Mucosa of descending colon (tissue), 3 donors: ENCODE measurements around the gene CCL1. TPM values are rescaled to one million over a fixed set of nuclear protein-coding genes. Genes with fewer than 3 reads are reported as not detected.

Source experiments
- ATAC-seq: fragments of 200-7000 bp; cut with Tn5 transposase; one replicate; pipeline ENCODE4 v1.9.1; 2020; ENCODE audit warnings: mild to moderate bottlenecking, moderate library complexity
- DNase-seq, 3 donors: peaks; one replicate each; pipeline ENCODE4 v3.0.0-alpha.2; 2020
- H3K36me3 ChIP-seq: fragments of 200-600 bp; one replicate; pipeline ENCODE4 v1.8.0; 2021; ENCODE audit warnings: low read depth, mild to moderate bottlenecking
- H3K4me1 ChIP-seq: fragments of 200-600 bp; one replicate; pipeline ENCODE4 v1.8.0; 2021; ENCODE audit warnings: low read depth, mild to moderate bottlenecking
- H3K4me3 ChIP-seq: fragments of 200-600 bp; one replicate; pipeline ENCODE4 v1.8.0; 2021; ENCODE audit warnings: mild to moderate bottlenecking
- H3K9me3 ChIP-seq: fragments of 200-600 bp; one replicate; pipeline ENCODE4 v1.8.0; 2021; ENCODE audit warnings: mild to moderate bottlenecking
- CTCF ChIP-seq: fragments of 200-600 bp; IDR thresholded peaks from one replicate; pipeline ENCODE4 v1.8.0; 2022; ENCODE audit warnings: antibody characterized with exemption, mild to moderate bottlenecking
- intact Hi-C, 2 donors: fragments of 100-400 bp; cut with DNase I in 1 of 2; cut with micrococcal nuclease in 1 of 2; formaldehyde crosslinking; loops; one replicate each; pipeline versions ENCODE4 v1.11.0 to v1.11.1; 2022; cut with DNase I, micrococcal nuclease
- total RNA-seq, 3 donors: library from RNA; stranded (reverse); fragmentation: NEBNext Ultra II Directional in 2 of 3; extraction: Animal tissue kit (Norgen Biotek cat#: 25700) in 2 of 3; gene quantifications; one replicate each; pipeline versions ENCODE4 v1.2.1 to v1.2.4, GENCODE V29; 2021 to 2023
- donor health status: DM: no; HTN: no; CAD: no; lungs with moderate emphysema.
- donor health status: DM: no; HTN: no; CAD: no.
- donor health status: DM: no; HTN: yes; CAD: no.

Gene CCL1
- total RNA-seq, 3 donors from 2014 or later: not detected

GRCh38 chr17:34397265-34397664 is 34.2 kb upstream of the CCL1 start:
- TF ChIP-seq CTCF: no peak
- ATAC-seq (no peak), DNase-seq (no peak)
- intact Hi-C loops: no loop called here
- Histone ChIP-seq H3K36me3 (no peaks in the 10 kb centered on the region), H3K9me3 (no peaks in the 10 kb centered on the region), H3K4me1 (no peaks in the 10 kb centered on the region), H3K4me3 (no peak overlapping the region)

- Histone ChIP-seq H3K36me3 (no peaks in the 10 kb centered on the region), H3K4me3 (no peak overlapping the region), H3K9me3 (no peaks in the 10 kb centered on the region), H3K4me1 (no peaks in the 10 kb centered on the region)
- no peak for TF ChIP-seq CTCF
- ATAC-seq (no peak), DNase-seq (no peak)
- intact Hi-C loops: no loop called here
These were observed 30.4 kb upstream of the CCL1 start for GRCh38 chr17:34393401-34393800.

GRCh38 chr17:34391241-34391640 is 28.2 kb upstream of the CCL1 start:
- Histone ChIP-seq H3K4me3 (no peak overlapping the region), H3K36me3 (no peaks in the 10 kb centered on the region), H3K4me1 (no peaks in the 10 kb centered on the region), H3K9me3 (no peaks in the 10 kb centered on the region)
- no peak for TF ChIP-seq CTCF
- intact Hi-C loops: no loop called here
- DNase-seq: no peak
- no peak for ATAC-seq

GRCh38 chr17:34390649-34391048 is 27.6 kb upstream of the CCL1 start:
- H3K36me3 ChIP-seq: no peaks in the 10 kb centered on the region
- intact Hi-C loops: no loop called here
- DNase-seq (no peak), ATAC-seq (no peak)
- no peak overlapping the region for H3K4me3 ChIP-seq
- no peak for TF ChIP-seq CTCF
- H3K9me3 ChIP-seq: no peaks in the 10 kb centered on the region
- no peaks in the 10 kb centered on the region for H3K4me1 ChIP-seq

- no peak overlapping the region for H3K4me3 ChIP-seq
- no peak for DNase-seq
- intact Hi-C loops: no loop called here
- no peaks in the 10 kb centered on the region for H3K9me3 ChIP-seq
- H3K4me1 ChIP-seq: no peaks in the 10 kb centered on the region
- no peak for TF ChIP-seq CTCF
- no peaks in the 10 kb centered on the region for H3K36me3 ChIP-seq
- ATAC-seq: no peak
These were observed 26.2 kb upstream of the CCL1 start for GRCh38 chr17:34389126-34389750.

GRCh38 chr17:34387566-34387965 is 24.5 kb upstream of the CCL1 start:
- Histone ChIP-seq H3K36me3 (no peaks in the 10 kb centered on the region), H3K4me1 (no peaks in the 10 kb centered on the region), H3K4me3 (no peak overlapping the region), H3K9me3 (no peaks in the 10 kb centered on the region)
- ATAC-seq (no peak), DNase-seq (no peak)
- TF ChIP-seq CTCF: no peak
- intact Hi-C loops: no loop called here
